Activated CD8-positive, alpha-beta memory T cell treated with anti-CD3 and anti-CD28 coated beads for 48 hours (primary cell): Measurements from ENCODE around the gene MAD2L1.

Source experiments
- DNase-seq, 3 experiments: peaks; one replicate each; pipeline ENCODE4 v3.0.0-alpha.2; 2020; ENCODE audit warnings: low read depth in 2 of 3, low spot score in 2 of 3

MAD2L1 gene

DNA sequence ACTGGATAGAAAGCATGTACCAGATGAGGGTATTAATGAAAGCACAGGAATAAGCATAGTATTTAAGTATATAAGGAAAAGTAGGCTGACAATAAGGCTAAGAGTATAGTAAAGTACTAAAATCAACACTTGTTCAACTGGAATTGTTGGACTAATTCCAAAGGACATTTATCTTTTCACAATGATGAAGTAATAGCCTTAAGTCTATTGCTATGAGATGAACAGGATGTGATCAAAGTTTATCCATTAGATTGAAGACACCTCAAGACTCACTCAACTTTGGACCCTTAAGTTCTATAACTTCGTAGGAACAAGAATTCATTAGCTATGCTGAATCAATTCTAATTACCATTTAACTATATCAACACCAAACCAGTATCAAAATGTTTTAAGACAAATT lies 7.6 kb downstream of the MAD2L1 start:
- DNase-seq, result no peak

DNA sequence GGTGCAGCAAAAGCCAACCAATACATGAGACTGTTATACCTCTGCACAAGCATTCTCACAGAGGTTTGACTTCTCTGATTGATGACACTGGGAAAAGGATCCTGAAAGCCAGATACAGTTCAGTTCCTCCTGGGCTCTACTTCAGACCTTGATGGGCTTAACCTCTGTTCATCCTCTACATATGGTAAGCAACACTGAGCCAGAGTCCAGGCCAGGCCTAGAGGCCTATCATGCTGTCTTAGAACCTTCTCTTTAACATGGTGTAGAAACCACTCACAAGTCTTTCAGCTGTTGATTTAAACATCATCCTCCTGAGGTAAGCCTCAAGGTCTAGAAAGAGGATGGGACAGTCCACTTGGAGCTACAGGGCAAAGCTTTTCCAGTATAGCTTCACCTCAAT lies 9.2 kb downstream of the MAD2L1 start:
- DNase-seq, result no peak

DNA sequence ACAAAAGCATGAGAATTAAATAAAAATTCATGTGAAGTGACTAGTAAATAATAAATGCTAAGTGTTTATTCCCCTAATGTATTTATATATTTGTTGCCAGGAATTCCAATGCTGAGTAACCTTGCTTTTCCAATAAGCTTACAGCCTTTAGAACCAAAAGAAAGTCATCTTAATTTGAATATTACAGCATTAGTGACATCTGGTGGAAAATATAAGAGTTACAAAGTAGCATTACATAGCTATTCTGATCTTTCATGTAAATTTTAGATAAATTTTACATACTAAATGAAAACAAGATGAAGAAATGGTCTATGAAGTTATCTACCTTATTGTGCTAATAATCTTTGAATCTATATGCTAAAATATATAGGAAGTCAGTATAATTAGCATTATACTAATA lies 10.4 kb downstream of the MAD2L1 start:
- no peak for DNase-seq

DNA sequence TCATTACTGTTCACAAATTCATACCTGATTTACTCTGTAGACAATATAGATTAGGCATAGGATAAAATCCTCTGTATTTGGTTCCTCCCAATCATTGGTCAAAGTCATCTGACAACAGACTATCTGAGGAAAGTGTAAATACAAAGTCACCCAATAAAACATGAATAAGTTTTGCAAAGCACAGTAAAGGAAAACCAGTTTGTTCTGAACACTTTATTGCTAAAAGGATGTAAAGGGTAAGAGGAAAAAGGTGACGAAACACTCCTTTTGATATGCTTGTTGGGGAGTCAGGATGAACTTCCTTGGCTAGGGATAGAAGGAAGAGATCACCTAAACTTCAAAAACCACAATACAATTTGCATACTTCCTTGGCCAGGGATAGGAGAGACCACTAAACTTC lies 10.9 kb downstream of the MAD2L1 start:
- no peak for DNase-seq

DNA sequence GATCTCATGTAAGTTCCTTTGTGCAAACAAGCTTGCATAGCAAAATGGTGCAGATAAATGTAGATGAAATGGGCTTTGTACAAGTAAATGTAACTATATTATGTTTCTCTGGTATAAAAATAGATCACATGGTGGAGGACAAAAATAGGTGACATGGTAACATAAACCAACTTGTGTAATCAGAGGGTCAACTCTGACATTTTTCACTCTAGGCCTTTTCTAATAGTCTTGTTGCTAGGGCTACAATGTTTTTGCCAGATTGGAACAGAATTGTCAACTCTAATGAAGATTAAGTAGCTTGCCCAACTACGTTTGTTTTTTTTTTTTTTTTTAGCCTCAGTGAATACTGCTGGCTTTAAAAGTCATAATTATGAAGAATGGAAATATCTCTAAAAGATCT lies 11.5 kb downstream of the MAD2L1 start:
- no peak for DNase-seq

DNA sequence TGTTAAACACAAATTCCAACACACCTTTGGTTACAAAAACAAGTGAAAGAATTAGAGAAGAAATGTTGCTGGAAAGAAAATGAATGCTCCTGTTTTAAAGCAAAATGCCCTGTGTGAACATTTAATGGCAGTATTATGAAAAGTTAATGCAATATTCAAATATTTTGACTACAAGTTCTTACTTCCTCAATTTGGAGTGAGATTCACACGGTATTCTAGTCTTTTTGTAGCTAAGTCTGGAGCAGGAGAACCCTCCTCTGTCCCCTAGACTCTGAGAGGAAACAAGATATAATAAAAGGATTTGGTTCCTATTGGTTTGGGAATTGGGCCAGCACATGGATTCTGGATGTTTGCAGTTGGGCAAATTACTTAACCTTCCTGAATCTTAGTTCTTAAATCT lies 12.7 kb downstream of the MAD2L1 start:
- DNase-seq, result no peak

DNA sequence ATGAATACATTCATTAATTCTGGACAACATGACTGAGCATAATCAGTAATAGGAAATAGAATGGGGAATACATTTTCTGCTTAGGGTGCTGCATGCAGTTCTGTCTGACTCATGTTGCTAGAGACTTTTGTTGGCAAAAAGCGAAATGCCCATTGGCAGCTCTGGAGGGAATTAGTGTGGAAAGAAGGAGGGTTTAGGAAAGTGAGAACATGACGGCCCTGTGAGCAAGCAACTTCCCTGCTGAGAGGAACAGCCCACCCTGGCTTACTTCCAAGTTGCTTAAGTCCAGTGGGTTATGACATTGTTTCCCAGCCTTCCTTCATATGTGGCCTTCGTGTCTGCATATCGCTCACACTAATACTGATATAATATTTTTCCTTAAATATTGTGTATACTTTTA lies 13.8 kb downstream of the MAD2L1 start:
- DNase-seq, result no peak

DNA sequence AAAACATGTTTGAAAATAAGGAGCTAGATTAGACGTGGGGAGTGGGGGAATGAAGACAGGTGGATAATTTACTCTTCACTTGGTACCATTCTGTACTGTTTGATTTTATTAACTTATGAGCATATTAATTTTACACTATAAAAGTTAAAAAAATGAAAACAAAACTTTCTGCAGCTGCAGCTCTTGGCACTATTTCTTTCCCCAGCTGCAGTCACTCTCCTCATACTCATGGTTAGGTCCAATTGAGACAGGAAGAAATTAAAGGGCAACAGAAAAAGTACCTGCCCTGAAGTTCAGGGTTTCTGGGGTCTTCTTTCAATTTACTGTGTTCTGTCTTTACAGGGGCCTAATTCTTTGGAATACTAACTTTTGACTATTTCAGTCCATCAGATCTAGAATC lies 15.4 kb downstream of the MAD2L1 start:
- no peak for DNase-seq

DNA sequence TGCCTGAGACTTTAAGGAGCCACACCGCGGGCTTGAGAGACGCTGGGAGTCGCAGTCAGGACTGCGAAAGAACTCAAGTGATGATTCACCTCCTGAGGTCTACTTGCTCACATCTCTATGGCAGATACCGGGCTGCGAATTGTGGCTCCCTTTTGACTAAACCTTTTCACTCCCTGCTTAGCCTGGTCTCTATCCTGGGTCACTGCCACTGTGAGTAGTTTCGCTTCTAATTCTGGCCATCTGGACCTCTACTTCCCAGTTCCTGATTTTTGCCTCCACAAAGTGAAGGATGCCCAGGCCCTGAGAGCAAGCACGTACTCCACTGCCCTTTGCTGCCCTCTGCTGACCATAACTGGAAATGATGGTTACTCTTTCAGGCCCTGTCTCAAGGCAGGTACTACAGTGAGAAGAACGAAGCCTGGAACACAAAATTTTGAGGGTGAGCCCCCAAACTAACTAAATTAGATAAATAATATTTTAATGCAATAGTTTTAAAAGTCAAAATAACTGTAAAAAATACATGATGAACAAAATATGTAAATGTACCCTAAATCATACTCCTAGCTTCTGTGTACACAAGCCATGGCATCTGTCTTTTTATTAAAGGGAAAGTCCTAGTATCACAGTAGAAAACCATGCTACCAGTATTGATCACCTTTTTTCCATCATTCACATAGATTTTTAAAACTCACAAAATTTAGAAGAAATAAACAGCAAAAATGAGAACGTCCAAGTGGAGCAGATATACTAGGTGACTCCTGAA lies 16.7 kb downstream of the MAD2L1 start:
- DNase-seq, result peak in 2 of 3 experiments; percentile 15 to 41

DNA sequence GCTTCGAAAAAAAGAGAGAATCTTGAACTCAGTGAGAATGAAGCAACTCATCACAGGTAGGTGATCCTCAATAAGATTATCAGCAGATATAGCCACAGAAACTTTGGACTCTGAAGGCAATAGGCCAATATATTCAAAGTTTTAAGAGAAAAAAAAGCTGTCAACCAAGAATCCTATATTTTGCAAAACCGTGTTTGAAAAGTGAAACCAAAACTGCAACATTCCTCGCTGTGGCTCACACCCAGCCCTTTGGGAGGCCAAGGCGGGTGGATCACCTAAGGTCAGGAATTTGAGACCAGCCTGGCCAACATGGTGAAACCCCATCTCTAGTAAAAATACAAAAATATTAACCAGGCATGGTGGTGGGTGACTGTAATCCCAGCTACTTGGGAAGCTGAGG lies 22.8 kb downstream of the MAD2L1 start:
- DNase-seq, result no peak

DNA sequence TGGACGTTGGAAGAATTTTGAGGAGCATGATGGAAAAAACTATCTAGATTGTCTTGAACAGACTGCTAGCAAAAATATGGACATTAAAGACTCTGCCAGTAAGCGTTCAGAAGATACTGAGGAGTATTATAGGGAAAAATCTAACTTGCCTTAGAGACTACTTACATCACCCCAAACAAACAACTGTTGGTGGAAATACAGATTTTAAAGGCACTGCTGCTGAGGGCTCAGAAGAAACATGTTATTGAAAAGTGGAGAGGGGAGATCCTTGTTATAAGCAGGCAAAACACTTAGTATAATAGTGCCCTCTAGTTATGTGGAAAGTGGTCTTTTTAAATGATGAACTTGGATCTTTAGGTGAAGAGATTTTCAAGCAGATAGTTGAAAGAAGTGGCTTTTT lies 29.2 kb downstream of the MAD2L1 start:
- no peak for DNase-seq

DNA sequence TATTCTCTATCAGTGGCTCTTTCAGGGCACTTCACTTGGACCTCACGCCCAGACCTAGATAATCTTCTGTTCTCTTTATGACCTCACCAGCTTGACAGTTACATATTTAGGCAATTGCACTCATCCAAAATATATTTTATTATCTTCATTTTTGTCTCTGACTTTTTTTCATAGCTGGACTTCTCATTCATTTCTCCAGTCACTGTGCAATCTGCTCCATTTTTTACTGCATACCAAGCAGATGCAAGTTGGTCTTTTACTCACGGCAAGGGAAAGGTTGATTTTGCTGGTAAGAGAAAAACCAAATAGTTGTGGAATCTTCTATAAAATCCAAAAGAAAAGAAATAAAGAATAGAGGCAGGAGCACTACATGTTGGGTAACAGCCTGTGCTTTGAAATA lies 31.7 kb downstream of the MAD2L1 start:
- DNase-seq, result no peak

DNA sequence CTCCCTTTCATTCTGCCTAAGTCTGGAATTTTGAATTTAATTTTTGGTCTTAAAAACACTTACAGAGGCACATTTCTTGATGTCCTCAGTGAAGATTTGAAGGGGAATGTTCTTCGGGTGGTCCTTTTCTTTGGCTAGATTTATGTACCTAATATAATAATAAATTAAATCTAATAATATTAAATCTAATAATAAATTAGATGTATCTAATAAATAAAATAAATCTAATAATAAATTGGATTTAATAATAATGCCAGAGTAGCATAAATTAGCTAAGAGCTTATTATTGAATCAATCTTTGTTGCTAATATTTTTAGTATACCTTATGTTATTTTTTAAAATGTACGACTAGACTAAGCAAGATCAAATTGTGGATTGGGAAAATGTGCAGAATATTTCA lies 39.8 kb downstream of the MAD2L1 start:
- DNase-seq, result no peak

DNA sequence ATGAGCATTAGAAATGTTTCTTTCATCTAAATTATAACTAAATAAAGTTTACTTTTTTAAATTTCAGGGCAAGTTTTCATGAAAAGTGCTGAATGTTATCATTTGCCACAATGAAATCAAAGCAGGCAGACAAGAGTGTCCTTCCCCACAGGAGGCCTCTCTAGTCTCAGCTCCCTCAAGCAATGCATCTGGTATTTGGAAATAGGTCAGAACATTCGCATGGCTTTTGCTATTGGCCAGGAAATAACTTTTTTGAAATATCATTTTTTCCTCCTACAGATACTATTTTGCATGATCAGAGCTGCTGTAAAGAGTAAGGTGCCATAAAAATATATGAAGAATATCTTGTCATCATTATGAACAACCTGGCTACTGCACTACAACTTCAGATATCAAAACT lies 41.1 kb downstream of the MAD2L1 start:
- DNase-seq, result no peak

DNA sequence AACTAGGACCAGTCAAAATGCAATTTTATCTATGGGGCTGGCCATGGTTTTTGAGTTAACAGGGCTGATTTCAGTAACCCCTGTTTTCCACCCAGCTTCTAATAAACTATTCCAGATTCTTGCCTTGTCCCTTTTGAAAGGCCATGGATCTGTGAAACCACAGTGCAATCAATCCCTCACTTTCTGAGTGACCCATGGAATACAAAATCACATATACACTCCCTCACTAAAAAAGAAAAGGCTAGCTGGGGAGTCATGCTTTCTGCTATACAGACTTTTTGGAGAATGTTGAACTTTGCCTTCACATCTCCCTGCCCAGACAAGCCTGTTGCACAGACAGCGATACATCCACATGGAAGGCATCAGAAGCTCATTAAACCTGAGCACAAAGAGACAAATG lies 47.9 kb downstream of the MAD2L1 start:
- no peak for DNase-seq

DNA sequence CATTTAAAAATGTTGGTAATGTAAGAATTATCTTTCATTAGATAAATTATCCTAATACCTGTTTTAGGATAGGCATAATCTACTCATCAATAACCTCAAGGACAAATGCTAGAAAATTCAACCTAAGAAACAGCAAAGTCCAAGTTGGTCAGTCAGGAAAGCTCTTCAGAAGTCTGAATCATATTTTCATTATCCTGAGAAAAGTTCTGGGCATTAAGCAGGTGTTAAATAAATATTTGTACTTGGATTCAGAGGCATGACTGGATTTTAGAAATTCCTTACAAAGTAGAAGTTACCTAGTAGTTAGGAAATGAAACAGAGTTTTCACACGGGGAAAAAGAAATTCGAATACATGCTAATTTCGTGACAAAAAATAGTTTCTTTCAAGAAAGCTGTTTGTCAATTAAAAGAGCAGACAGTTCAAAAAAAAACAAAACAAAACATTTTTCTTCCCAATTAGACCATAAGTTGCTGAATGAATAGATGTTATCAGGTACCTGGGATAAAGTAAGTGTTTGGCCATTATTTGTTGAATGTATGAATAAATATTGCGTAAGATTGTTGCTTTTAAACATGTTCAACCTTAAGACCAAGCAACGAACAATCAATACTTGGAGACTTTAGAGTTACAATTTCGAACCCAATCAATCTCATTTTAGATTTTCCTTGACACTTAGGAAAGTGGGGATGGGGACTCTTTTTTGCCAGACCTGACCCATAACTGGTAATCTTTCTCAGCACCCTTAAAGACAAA lies 48.5 kb downstream of the MAD2L1 start:
- DNase-seq, result no peak

DNA sequence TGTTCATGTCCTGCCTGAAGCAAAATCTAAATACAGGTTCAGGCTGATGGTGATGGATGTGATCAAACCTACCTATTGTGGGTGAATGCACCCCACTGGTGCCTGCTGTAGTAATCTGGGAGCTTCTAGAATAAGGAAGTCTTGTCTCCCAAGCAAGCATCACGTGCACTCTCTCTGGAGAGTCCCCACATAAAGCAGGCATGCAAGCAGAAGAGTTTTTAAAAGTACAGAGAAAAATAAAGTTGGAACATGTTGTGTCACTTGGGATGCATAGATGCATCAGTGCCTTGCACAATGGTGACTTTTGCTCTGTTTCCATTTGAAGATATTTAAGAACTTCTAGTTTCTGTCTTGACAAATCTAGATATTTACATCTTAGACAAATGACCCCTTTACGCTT lies 54.9 kb downstream of the MAD2L1 start:
- DNase-seq, result no peak

DNA sequence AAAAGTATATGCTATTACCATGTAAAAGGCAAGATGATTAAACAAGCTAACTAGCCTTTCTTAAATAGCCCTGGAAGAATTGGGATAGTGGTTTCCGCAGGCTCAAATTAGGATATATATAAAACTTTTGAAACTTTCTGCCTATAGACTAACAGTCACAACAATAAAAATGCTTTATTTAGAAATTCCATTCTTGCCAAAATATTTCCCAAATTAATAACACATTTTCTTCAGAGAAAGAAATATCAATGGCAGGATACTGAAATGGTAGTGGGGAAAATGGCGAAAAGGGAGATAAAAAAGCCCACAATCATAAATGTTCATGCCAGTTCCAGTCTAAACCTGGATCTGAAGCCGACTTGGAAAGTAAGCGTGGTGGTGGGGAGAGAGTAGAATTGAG lies 56.0 kb downstream of the MAD2L1 start:
- DNase-seq, result no peak

DNA sequence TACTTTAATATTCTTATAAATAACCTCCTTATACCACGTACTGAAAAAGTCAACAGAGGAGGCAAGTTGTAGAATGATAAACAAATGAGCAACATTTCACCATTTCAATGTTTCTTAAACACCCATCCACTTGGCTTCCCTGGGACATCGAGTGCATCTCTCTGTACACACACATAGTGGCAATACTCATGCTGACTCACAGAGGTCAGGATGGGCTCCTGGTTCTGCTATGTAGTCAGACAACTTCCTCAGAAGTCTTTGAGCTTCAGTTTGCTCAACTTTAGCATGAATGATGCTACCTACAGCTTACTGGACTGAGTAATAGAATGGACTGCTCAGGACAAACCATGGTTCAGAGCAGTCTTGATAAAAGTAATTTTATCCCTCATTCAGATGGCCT lies 56.9 kb downstream of the MAD2L1 start:
- DNase-seq, result no peak

DNA sequence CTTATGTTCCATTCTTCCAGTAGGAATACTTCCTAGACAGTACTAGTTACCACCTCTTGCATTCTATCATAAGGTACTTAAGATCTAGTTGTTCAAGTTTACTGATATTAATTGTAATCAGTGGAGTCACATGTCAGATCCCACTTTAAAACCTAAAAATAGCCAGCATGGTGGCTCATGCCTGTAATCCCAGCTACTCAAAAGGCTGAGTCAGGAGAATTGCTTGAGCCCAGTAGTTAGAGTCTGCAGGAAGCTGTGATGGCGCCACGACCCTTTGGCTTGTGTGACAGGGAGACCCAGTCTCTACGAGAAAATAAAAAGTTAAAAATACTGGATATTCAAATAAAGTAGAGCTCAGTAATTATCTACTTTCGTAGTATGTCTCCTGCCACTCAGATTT lies 57.7 kb downstream of the MAD2L1 start:
- DNase-seq, result no peak

DNA sequence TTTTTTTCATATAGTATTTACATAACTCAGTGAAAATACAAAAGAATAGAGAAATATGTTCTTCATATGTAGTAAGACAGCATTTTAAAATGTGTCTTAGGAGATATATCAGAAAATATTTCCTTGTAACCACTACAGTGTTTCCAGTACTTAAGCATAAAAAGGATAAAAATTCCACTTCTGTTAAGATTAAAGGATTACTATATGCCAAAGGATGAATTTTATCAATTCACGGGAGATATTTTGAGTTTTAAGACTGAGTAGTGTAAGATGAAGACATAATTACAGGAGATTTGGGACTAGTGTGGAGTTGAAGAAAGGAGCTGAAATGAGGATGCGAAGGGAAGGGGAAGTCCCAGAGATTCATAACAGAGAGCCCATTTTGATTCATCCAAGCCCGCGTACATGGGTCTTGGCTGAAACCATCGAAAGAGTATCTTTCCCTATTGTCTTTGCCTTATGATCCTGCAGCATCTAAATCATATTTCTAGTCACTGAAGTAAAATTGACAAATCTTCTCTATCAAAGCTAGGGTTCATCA lies 58.7 kb downstream of the MAD2L1 start:
- no peak for DNase-seq

DNA sequence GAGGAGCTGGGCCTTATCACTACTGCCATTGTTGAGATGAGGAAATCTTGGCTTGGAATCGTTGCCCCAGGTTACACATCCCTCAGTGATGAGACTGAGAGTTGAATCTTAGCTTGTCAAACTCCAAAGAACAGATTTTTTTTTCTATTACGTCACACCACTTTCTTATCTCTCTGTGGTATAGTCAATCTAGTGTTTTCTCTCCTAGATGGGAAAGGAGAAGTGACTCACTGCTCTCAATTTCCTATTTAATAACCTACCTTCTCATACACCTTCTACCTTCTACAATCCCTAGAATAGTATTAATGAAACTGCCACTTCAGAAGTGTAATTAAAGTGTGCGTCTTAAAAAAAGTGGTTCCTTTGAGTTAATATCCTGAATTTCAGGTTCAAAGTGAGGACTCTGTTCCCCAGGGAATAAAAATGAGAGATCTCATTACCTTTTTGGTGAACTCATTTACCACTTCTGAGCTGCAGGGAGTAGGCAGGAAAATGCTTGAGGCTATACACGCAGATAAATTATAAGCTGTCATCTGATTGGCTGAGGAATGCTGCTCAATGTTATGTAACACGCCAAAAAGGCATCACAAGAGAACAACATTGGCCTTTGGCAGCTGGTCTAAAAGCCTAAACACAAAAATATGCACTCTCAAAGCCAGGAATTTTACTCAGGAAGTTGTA lies 59.3 kb downstream of the MAD2L1 start:
- no peak for DNase-seq
